Fibroblast of the aortic adventitia (primary cell): ENCODE results near the gene RMND5A. TPM values are rescaled to one million over a fixed set of nuclear protein-coding genes. Genes with fewer than 3 reads are reported as not detected.

Source experiments
- DNase-seq: peaks from one replicate; pipeline ENCODE4 v3.0.0-alpha.2; 2010; ENCODE audit warnings: low read depth
- H3K4me3 ChIP-seq: 2 replicates; pipeline ENCODE4 v1.5.1; 2011; ENCODE audit warnings: low read depth, mild to moderate bottlenecking, control low read depth, low read length, moderate library complexity
- CTCF ChIP-seq: IDR thresholded peaks from 2 replicates; pipeline ENCODE4 v1.5.1; 2011; ENCODE audit warnings: mild to moderate bottlenecking, low read length, control low read depth, inconsistent platforms; ENCODE audit not compliant: insufficient read depth
- total RNA-seq: library from RNA; depleted of rRNA; stranded (reverse); fragments of >200 nt; gene quantifications from 2 replicates; pipeline ENCODE4 v1.2.3, GENCODE V29; 2012; ENCODE audit warnings: low replicate concordance

RMND5A gene
- total RNA-seq, 1 donor: 20.2 TPM

GRCh38 chr2:86775338-86775737 is 55.2 kb downstream of the RMND5A start:
- H3K4me3 ChIP-seq: no peak overlapping the region
- TF ChIP-seq CTCF: no peak
- DNase-seq: no peak

GRCh38 chr2:86776532-86776931 is 56.4 kb downstream of the RMND5A start:
- no peak for DNase-seq
- no peak for TF ChIP-seq CTCF
- H3K4me3 ChIP-seq: no peak overlapping the region

GRCh38 chr2:86778957-86779356 is 58.9 kb downstream of the RMND5A start:
- no peak for DNase-seq
- no peak for TF ChIP-seq CTCF
- H3K4me3 ChIP-seq: no peak overlapping the region

- no peak overlapping the region for H3K4me3 ChIP-seq
- no peak for DNase-seq
- no peak for TF ChIP-seq CTCF
Observed at GRCh38 chr2:86779971-86780370, 59.9 kb downstream of the RMND5A start.

- no peak for TF ChIP-seq CTCF
- no peak for DNase-seq
- H3K4me3 ChIP-seq: no peak overlapping the region
Observed at GRCh38 chr2:86781363-86781762, 61.3 kb downstream of the RMND5A start.

GRCh38 chr2:86782748-86783147 is 62.7 kb downstream of the RMND5A start:
- no peak for TF ChIP-seq CTCF
- H3K4me3 ChIP-seq: no peak overlapping the region
- no peak for DNase-seq

- no peak for DNase-seq
- TF ChIP-seq CTCF: no peak
Observed at GRCh38 chr2:86783615-86784339, 63.7 kb downstream of the RMND5A start.

More at GRCh38 chr2:86783615-86784339, 63.7 kb downstream of the RMND5A start:
- no peak overlapping the region for H3K4me3 ChIP-seq
